Caco-2 (cell line): ENCODE data around the gene RXRG. TPM values are rescaled to one million over a fixed set of nuclear protein-coding genes. Genes with fewer than 3 reads are reported as not detected.

Source experiments
- BruUV-seq: library from RNA; stranded (reverse); fragments of 400-500 nt; replicated peaks from 2 replicates; lab custom pipeline; 2021; lab: Mats Ljungman, UMichigan
- CTCF ChIA-PET: fragments of 300-600 bp; sonication (Branson Sonifier 250); formaldehyde crosslinking; loops from one replicate; lab custom pipeline; 2022; ENCODE audit warnings: antibody characterized with exemption; lab: Charles Lee
- POLR2A ChIA-PET: fragments of 300-600 bp; sonication (Branson Sonifier 250); formaldehyde crosslinking; loops from one replicate; lab custom pipeline; 2022; ENCODE audit warnings: antibody characterized with exemption; lab: Charles Lee
- DNase-seq, 2 experiments: peaks; one replicate each; pipeline versions ENCODE4 v3.0.0 to v3.0.0-alpha.2; 2020 to 2022
- H3K27me3 ChIP-seq: replicated peaks from 2 replicates; pipeline ENCODE4 v1.6.0; 2011; ENCODE audit warnings: low read length; ENCODE audit not compliant: control insufficient read depth, insufficient read depth
- H3K36me3 ChIP-seq: 2 replicates; pipeline ENCODE4 v1.5.1; 2011; ENCODE audit warnings: low read length; ENCODE audit not compliant: control insufficient read depth, insufficient read depth
- H3K4me1 ChIP-seq: fragments of 250-450 bp; sonication (Bioruptor Pico); 2 replicates; pipeline ENCODE4 v1.5.1; 2020; ENCODE audit warnings: mild to moderate bottlenecking
- H3K4me3 ChIP-seq: 2 replicates; pipeline ENCODE4 v1.5.1; 2011; ENCODE audit warnings: low read depth, mild to moderate bottlenecking, control low read depth, low read length
- H3K9me3 ChIP-seq: fragments of 250-450 bp; sonication (Bioruptor Pico); 2 replicates; pipeline ENCODE4 v1.5.1; 2020; ENCODE audit warnings: mild to moderate bottlenecking, moderate library complexity
- H3K27ac Mint-ChIP-seq: one replicate; pipeline ENCODE4 v1.8.0; 2022; ENCODE audit warnings: mixed read lengths; ENCODE audit not compliant: unreplicated experiment
- H3K27me3 Mint-ChIP-seq: one replicate; pipeline ENCODE4 v1.8.0; 2022; ENCODE audit warnings: mixed read lengths; ENCODE audit not compliant: insufficient read depth, unreplicated experiment
- H3K36me3 Mint-ChIP-seq: one replicate; pipeline ENCODE4 v1.8.0; 2022; ENCODE audit warnings: mild to moderate bottlenecking, mixed read lengths; ENCODE audit not compliant: insufficient read depth, unreplicated experiment
- H3K4me1 Mint-ChIP-seq: one replicate; pipeline ENCODE4 v1.8.0; 2022; ENCODE audit warnings: low read depth, mixed read lengths; ENCODE audit not compliant: unreplicated experiment
- H3K4me3 Mint-ChIP-seq: one replicate; pipeline ENCODE4 v1.8.0; 2022; ENCODE audit warnings: mild to moderate bottlenecking, moderate library complexity, mixed read lengths; ENCODE audit not compliant: unreplicated experiment
- H3K9me3 Mint-ChIP-seq: one replicate; pipeline ENCODE4 v1.8.0; 2022; ENCODE audit warnings: mixed read lengths; ENCODE audit not compliant: unreplicated experiment
- CTCF ChIP-seq, 2 experiments: fragments of 200-600 bp in 1 of 2; IDR thresholded peaks; 1 replicate in 1 of 2; 2 replicates in 1 of 2; pipeline versions ENCODE4 v1.5.1 to v1.8.0; 2011 to 2022; ENCODE audit warnings: antibody characterized with exemption in 1 of 2, control low read depth in 1 of 2, inconsistent platforms in 1 of 2, low read depth in 1 of 2, low read length in 1 of 2, mild to moderate bottlenecking in 1 of 2, moderate library complexity in 1 of 2; ENCODE audit not compliant: insufficient read depth in 1 of 2, severe bottlenecking in 1 of 2, unreplicated experiment in 1 of 2
- intact Hi-C: fragments of 100-400 bp; cut with micrococcal nuclease; formaldehyde crosslinking; loops from one replicate; pipeline ENCODE4 v1.10.0; 2022; ENCODE audit not compliant: unreplicated experiment
- total RNA-seq: library from RNA; stranded (reverse); gene quantifications from 2 replicates; pipeline ENCODE4 v1.2.3, GENCODE V29; 2022

Gene RXRG
- total RNA-seq, 1 experiment from 2014 or later, result not detected

GRCh38 chr1:165451691-165452090 is 6.8 kb upstream of the RXRG start:
- Histone ChIP-seq H3K36me3 (no peaks in the 10 kb centered on the region), H3K4me1 (peaks cover 8% of the 10 kb centered on the region; the same call in 1 of the 2 replicates), H3K4me3 (no peak overlapping the region), H3K9me3 (no peaks in the 10 kb centered on the region), H3K27me3 (no peaks in the 10 kb centered on the region)
- CTCF ChIA-PET, result no interaction called here
- Mint-ChIP-seq H3K27ac (no peak overlapping the region), H3K4me1 (peaks cover 17% of the 10 kb centered on the region), H3K9me3 (no peaks in the 10 kb centered on the region), H3K27me3 (peaks cover 14% of the 10 kb centered on the region), H3K4me3 (no peak overlapping the region), H3K36me3 (no peaks in the 10 kb centered on the region)
- no TSS peak for BruUV-seq
- POLR2A ChIA-PET, result no interaction called here
- intact Hi-C loops, result no loop called here
- TF ChIP-seq CTCF (IDR thresholded peaks at IDR 0.05; ENCODE audit: insufficient read depth in 1 of 2, low read depth in 1 of 2, low read length in 1 of 2, severe bottlenecking in 1 of 2, unreplicated experiment in 1 of 2), result no peak
- DNase-seq, result no peak

- Mint-ChIP-seq H3K9me3 (no peaks in the 10 kb centered on the region), H3K27me3 (peaks cover 18% of the 10 kb centered on the region), H3K4me1 (no peaks in the 10 kb centered on the region), H3K36me3 (no peaks in the 10 kb centered on the region), H3K4me3 (no peak overlapping the region), H3K27ac (no peak overlapping the region)
- H3K4me3 ChIP-seq, result no peak overlapping the region
- intact Hi-C loops, result no loop called here
- H3K9me3 ChIP-seq, result no peaks in the 10 kb centered on the region
- DNase-seq, result no peak
- no peaks in the 10 kb centered on the region for H3K36me3 ChIP-seq
- no TSS peak for BruUV-seq
- no peaks in the 10 kb centered on the region for H3K4me1 ChIP-seq
- CTCF ChIA-PET, result no interaction called here
- POLR2A ChIA-PET, result no interaction called here
- TF ChIP-seq CTCF (IDR thresholded peaks at IDR 0.05; ENCODE audit: insufficient read depth in 1 of 2, low read depth in 1 of 2, low read length in 1 of 2, severe bottlenecking in 1 of 2, unreplicated experiment in 1 of 2), result no peak
- H3K27me3 ChIP-seq, result no peaks in the 10 kb centered on the region
Observed at GRCh38 chr1:165449131-165449530, 4.2 kb upstream of the RXRG start.

- CTCF ChIA-PET, result no interaction called here
- Mint-ChIP-seq H3K4me3 (no peak overlapping the region), H3K27ac (no peak overlapping the region), H3K4me1 (no peaks in the 10 kb centered on the region), H3K9me3 (no peaks in the 10 kb centered on the region), H3K36me3 (no peaks in the 10 kb centered on the region), H3K27me3 (peaks cover 18% of the 10 kb centered on the region)
- H3K4me3 ChIP-seq, result no peak overlapping the region
- no peaks in the 10 kb centered on the region for H3K4me1 ChIP-seq
- intact Hi-C loops, result no loop called here
- H3K36me3 ChIP-seq, result no peaks in the 10 kb centered on the region
- H3K9me3 ChIP-seq, result no peaks in the 10 kb centered on the region
- POLR2A ChIA-PET, result no interaction called here
- no peak for TF ChIP-seq CTCF (IDR thresholded peaks at IDR 0.05; ENCODE audit: insufficient read depth in 1 of 2, low read depth in 1 of 2, low read length in 1 of 2, severe bottlenecking in 1 of 2, unreplicated experiment in 1 of 2)
- BruUV-seq, result no TSS peak
- H3K27me3 ChIP-seq, result no peaks in the 10 kb centered on the region
- no peak for DNase-seq
Observed at GRCh38 chr1:165445388-165445787, 462 bp upstream of the RXRG start.
